Fibroblast of pulmonary artery (primary cell): ENCODE measurements around the gene NXPE4.
"Not testable (repeated sequence)": the region's sequence is repeated elsewhere in the genome, so short reads cannot be mapped to it uniquely, and the experiment has no call there.

Experiments
- DNase-seq: peaks from one replicate; pipeline ENCODE4 v3.0.0-alpha.2; 2010; ENCODE audit warnings: low read depth
- H3K4me3 ChIP-seq: replicated peaks from 2 replicates; pipeline ENCODE4 v1.5.1; 2011; ENCODE audit warnings: low read depth, mild to moderate bottlenecking, control low read depth, low read length, moderate library complexity
- TF ChIP-seq, protein P1 (sequence below): IDR thresholded peaks from 2 replicates; pipeline ENCODE4 v1.5.1; 2011; ENCODE audit warnings: mild to moderate bottlenecking, control low read depth, low read length, inconsistent platforms; ENCODE audit errors: missing control alignments

The NXPE4 gene

DNA sequence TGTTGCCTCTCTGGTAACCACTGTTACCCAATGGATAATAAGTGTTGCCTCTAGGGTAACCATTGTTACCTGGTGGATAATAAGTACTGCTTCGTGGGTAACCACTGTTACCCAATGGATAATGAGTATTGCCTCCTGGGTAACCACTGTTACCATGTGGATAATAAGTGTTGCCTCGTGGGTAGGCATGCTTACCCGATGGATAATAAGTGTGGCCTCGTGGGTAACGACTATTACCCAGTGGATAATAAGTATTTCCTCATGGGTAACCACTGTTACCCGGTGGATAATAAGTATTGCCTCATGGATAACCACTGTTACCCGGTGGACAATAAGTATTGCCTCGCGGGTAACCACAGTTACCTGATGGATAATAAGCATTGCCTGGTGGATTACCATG, 13.8 kb upstream of the NXPE4 start:
- H3K4me3 ChIP-seq, result no peak overlapping the region
- TF ChIP-seq, protein P1, sequence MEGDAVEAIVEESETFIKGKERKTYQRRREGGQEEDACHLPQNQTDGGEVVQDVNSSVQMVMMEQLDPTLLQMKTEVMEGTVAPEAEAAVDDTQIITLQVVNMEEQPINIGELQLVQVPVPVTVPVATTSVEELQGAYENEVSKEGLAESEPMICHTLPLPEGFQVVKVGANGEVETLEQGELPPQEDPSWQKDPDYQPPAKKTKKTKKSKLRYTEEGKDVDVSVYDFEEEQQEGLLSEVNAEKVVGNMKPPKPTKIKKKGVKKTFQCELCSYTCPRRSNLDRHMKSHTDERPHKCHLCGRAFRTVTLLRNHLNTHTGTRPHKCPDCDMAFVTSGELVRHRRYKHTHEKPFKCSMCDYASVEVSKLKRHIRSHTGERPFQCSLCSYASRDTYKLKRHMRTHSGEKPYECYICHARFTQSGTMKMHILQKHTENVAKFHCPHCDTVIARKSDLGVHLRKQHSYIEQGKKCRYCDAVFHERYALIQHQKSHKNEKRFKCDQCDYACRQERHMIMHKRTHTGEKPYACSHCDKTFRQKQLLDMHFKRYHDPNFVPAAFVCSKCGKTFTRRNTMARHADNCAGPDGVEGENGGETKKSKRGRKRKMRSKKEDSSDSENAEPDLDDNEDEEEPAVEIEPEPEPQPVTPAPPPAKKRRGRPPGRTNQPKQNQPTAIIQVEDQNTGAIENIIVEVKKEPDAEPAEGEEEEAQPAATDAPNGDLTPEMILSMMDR, result no peak
- no peak for DNase-seq

DNA sequence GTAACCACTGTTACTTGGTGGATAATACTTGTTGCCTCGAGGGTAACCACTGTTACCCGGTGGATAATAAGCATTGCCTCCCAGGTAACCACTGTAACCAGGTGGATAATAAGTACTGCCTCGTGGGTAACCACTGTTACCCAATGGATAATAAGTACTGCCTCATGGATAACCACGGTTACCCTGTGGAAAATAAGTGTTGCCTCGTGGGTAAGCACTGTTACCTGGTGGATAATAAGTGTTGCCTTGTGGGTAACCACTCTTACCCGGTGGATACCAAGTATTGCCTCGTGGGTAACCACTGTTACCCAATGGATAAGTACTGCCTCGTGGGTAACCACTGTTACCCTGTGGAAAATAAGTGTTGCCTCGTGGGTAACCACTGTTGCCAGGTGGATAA, 13.0 kb upstream of the NXPE4 start:
- H3K4me3 ChIP-seq, result not testable (repeated sequence)

DNA sequence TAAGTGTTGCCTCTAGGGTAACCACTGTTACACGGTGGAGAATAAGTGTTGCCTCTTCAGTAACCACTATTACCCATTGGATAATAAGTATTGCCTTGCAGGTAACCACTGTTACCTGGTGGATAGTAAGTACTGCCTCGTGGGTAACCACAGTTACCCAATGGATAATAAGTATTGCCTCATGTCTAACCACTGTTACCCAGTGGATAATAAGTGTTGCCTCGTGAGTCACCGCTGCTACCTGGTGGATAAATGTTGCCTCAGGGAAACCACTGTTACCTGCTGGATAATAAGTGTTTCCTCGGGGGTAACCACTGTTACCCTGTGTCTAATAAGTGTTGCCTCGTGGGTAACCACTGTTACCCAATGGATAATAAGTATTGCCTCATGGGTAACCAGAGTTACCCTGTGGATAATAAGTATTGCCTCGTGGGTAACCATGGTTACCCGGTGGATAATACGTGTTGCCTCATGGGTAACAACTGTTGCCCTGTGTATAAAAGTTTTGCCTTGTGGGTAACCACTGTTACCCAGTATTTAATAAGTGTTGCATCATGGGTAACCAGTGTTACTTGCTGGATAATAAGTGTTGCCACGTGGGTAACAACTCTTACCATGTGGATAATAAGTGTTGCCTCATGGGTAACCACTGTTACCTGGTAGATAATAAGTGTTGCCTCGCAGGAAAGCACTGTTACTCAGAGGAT, 12.3 kb upstream of the NXPE4 start:
- H3K4me3 ChIP-seq, result no peak overlapping the region
- DNase-seq, result peak; percentile 4

More for the DNA sequence above, 13.0 kb upstream of the NXPE4 start:
- not testable (repeated sequence) for DNase-seq

DNA sequence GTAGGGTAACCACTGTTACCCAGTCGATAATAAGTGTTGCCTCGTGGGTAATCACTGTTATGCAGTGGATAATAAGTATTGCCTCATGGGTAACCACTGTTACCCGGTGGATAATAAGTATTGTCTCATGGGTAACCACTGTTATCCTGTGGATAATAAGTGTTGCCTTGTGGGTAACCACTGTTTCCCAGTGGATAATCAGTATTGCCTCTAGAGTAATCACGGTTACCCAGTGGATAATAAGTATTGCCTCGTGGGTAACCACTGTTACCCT, 11.2 kb upstream of the NXPE4 start:
- DNase-seq, result not testable (repeated sequence)

More for the DNA sequence above, 12.3 kb upstream of the NXPE4 start:
- TF ChIP-seq, protein P1, result no peak

DNA sequence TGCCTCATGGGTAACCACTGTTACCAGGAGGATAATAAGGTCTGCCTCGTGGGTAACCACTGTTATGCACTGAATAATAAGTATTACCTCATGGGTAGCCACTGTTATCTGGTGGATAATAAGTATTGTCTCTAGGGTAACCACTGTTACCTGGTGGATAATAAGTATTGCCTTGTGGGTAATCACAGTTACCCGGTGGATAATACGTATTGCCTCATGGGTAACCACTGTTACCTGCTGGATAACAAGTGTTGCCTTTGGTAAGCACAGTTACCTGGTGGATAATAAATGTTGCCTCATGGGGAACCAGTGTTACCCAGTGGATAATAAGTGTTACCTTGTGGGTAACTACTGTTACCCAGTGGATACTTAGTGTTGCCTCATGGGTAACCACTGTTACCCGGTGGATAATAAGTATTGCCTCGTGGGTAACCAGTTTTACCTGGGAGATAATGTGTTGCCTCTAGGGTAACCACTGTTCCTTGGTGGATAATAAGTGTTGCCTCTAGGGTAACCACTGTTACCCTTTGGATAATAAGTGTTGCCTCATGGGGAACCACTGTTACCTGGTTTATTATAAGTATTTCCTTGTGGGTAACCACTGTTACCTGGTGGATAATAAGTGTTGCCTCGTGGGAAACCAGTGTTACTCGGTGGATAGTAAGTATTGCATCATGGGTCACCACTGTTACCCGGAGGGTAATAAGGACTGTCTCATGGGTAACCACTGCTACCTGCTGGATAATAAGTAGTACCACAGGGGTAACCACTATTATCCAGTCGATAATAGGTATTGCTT, 10.6 kb upstream of the NXPE4 start:
- TF ChIP-seq, protein P1, result peak; percentile 19
- DNase-seq, result peak; percentile 40
- no peak overlapping the region for H3K4me3 ChIP-seq

More for the DNA sequence above, 11.2 kb upstream of the NXPE4 start:
- H3K4me3 ChIP-seq, result not testable (repeated sequence)

DNA sequence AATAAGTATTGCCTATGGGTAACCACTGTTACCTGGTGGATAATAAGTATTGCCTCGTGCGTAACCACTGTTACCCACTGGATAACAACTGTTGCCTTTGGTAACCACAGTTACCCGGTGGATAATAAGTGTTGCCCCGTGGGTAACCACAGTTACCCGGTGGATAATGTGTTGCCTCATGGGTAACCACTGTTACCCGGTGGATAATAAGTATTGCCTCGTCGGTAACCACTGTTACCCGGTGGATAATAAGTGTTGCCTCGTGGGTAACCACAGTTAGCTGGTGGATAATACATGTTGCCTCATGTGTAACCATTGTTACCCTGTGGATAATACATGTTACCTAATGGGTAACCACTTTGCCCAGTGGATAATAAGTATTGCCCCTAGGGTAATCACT, 9.8 kb upstream of the NXPE4 start:
- no peak overlapping the region for H3K4me3 ChIP-seq
- TF ChIP-seq, protein P1, result no peak
- DNase-seq, result no peak

DNA sequence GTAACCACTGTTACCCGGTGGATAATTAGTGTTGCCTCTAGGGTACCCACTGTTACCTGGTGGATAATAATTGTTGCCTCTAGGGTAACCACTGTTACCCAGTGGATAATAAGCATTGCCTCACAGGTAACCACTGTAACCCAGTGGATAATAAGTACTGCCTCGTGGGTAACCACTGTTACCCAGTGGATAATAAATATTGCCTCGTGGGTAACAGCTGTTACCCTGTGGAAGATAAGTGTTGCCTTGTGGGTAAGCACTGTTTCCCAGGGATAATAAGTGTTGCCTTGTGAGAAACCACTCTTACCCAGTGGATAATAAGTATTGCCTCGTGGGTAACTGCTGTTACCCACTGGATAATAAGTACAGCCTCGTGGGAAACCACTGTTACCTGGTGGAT, 9.3 kb upstream of the NXPE4 start:
- DNase-seq, result no peak
- TF ChIP-seq, protein P1, result no peak
- H3K4me3 ChIP-seq, result no peak overlapping the region
